RWPE2 (cell line): ENCODE measurements around the gene MYH15.

ENCODE experiments used
- ATAC-seq: fragments of 200-7000 bp; cut with Tn5 transposase; 3 replicates; pipeline ENCODE4 v1.9.1; 2021; ENCODE audit warnings: low read depth
- DNase-seq: peaks from one replicate; pipeline ENCODE4 v3.0.0-alpha.2; 2020; ENCODE audit warnings: low spot score
- H3K27ac ChIP-seq: fragments of 450-650 bp; 2 replicates; pipeline ENCODE4 v1.5.1; 2017; ENCODE audit warnings: mild to moderate bottlenecking; ENCODE audit not compliant: poor library complexity, severe bottlenecking
- H3K27me3 ChIP-seq: fragments of 250-450 bp; sonication (Bioruptor Pico); 2 replicates; pipeline ENCODE4 v1.5.1; 2021; ENCODE audit warnings: mild to moderate bottlenecking, moderate library complexity; ENCODE audit not compliant: insufficient read depth, poor library complexity, severe bottlenecking
- H3K36me3 ChIP-seq: fragments of 250-450 bp; sonication (Bioruptor Pico); 2 replicates; pipeline ENCODE4 v1.5.1; 2020; ENCODE audit warnings: low read depth, mild to moderate bottlenecking, moderate library complexity
- H3K4me1 ChIP-seq: fragments of 250-450 bp; sonication (Bioruptor Pico); 2 replicates; pipeline ENCODE4 v1.5.1; 2021; ENCODE audit warnings: mild to moderate bottlenecking, moderate library complexity; ENCODE audit not compliant: insufficient read depth, poor library complexity, severe bottlenecking
- H3K4me3 ChIP-seq: fragments of 250-450 bp; sonication (Bioruptor Pico); 2 replicates; pipeline ENCODE4 v1.5.1; 2021; ENCODE audit warnings: mild to moderate bottlenecking, moderate library complexity; ENCODE audit not compliant: severe bottlenecking
- H3K9me3 ChIP-seq: fragments of 250-450 bp; sonication (Bioruptor Pico); 2 replicates; pipeline ENCODE4 v1.5.1; 2021; ENCODE audit warnings: mild to moderate bottlenecking, moderate library complexity; ENCODE audit not compliant: severe bottlenecking
- TF ChIP-seq, protein P1 (sequence below): fragments of 450-650 bp; IDR thresholded peaks from one replicate; pipeline ENCODE4 v1.5.1; 2017; ENCODE audit warnings: mild to moderate bottlenecking, moderate library complexity; ENCODE audit not compliant: poor library complexity, severe bottlenecking

MYH15 gene

DNA sequence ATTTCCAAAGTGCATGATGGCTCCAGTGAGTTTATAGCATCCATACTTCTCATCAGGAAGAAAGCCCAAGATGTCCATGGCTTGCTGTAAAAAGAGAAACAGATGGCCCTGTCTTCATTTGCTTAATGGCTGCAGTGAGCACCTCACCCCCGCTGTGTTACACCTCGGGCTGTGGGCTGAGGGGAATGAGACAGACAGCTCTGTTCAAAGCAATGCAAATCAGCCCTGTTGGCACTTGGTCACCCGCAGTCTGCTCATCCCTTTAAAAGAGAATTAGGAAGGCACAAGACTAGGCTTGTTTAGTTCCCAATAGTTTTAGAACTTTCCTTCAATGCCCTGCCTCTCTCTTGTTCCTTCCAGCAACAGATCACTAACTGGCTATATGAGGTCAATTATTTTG lies 25.2 kb downstream of the MYH15 start:
- no peak overlapping the region for H3K4me3 ChIP-seq
- ATAC-seq: no peak; the same call in 2 of the 3 replicates

DNA sequence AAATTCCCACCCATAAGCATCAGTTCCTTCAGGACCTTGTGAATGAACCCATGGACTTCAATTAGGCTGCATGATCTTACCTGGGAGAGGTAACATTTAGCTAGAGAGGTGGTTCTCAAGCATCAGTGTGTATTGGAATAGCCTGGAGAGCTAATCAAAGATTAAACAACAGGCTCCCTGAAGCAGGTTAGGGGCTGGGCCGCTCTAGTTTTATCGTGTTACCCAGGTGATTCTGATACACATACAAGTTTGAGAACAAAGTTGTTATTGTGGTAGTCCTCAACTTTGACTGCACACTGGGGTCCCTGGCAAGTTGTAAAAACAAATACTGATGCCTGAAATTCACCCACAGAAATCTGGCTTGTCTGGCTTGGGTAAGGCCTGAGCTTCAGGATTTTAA lies 31.2 kb downstream of the MYH15 start:
- TF ChIP-seq, protein P1, sequence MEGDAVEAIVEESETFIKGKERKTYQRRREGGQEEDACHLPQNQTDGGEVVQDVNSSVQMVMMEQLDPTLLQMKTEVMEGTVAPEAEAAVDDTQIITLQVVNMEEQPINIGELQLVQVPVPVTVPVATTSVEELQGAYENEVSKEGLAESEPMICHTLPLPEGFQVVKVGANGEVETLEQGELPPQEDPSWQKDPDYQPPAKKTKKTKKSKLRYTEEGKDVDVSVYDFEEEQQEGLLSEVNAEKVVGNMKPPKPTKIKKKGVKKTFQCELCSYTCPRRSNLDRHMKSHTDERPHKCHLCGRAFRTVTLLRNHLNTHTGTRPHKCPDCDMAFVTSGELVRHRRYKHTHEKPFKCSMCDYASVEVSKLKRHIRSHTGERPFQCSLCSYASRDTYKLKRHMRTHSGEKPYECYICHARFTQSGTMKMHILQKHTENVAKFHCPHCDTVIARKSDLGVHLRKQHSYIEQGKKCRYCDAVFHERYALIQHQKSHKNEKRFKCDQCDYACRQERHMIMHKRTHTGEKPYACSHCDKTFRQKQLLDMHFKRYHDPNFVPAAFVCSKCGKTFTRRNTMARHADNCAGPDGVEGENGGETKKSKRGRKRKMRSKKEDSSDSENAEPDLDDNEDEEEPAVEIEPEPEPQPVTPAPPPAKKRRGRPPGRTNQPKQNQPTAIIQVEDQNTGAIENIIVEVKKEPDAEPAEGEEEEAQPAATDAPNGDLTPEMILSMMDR: no peak
- Histone ChIP-seq H3K36me3 (no peaks in the 10 kb centered on the region), H3K27ac (no peak overlapping the region), H3K4me1 (no peaks in the 10 kb centered on the region), H3K27me3 (no peaks in the 10 kb centered on the region), H3K4me3 (no peak overlapping the region), H3K9me3 (no peaks in the 10 kb centered on the region)
- ATAC-seq: no peak
- no peak for DNase-seq

More for the DNA sequence above, 25.2 kb downstream of the MYH15 start:
- H3K36me3 ChIP-seq: no peaks in the 10 kb centered on the region
- TF ChIP-seq, protein P1: no peak
- no peak overlapping the region for H3K27ac ChIP-seq
- peaks cover 5% of the 10 kb centered on the region for H3K4me1 ChIP-seq
- DNase-seq: no peak
- no peaks in the 10 kb centered on the region for H3K9me3 ChIP-seq
- H3K27me3 ChIP-seq: no peaks in the 10 kb centered on the region

DNA sequence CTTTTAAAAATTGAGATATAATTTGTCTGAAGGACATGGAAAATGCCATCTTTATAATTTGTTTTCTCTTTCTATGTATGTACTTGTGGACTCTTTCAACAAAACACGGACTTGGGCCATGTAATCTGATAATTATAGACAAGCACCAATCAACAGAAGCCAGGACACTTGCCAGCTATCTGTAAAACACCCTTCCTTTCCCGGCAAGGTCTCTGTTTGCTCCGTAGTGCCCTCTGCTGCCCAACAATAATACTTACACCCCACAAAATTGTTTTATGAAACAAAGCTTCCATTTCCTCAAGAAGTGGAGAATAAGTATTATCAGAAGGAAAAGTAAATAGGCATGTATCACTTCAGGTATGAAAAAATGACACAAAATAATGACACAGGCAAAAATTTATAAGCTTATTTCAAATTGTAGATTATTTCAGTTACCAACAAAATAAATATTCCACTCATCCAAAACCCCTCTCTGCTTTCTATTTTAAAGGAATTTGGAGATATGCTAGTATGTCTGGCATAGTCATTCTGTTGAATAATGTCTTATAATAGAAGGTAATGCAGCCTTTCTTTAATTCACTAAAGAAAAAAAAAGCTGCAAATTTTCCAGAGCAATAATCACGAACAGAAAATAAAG lies 32.8 kb downstream of the MYH15 start:
- no peaks in the 10 kb centered on the region for H3K36me3 ChIP-seq
- no peaks in the 10 kb centered on the region for H3K27me3 ChIP-seq
- peaks cover 4% of the 10 kb centered on the region for H3K4me1 ChIP-seq
- H3K27ac ChIP-seq: no peak overlapping the region
- ATAC-seq: peak; percentile 54
- H3K9me3 ChIP-seq: no peaks in the 10 kb centered on the region
- no peak overlapping the region for H3K4me3 ChIP-seq
- no peak for DNase-seq
- TF ChIP-seq, protein P1: peak; percentile 92

DNA sequence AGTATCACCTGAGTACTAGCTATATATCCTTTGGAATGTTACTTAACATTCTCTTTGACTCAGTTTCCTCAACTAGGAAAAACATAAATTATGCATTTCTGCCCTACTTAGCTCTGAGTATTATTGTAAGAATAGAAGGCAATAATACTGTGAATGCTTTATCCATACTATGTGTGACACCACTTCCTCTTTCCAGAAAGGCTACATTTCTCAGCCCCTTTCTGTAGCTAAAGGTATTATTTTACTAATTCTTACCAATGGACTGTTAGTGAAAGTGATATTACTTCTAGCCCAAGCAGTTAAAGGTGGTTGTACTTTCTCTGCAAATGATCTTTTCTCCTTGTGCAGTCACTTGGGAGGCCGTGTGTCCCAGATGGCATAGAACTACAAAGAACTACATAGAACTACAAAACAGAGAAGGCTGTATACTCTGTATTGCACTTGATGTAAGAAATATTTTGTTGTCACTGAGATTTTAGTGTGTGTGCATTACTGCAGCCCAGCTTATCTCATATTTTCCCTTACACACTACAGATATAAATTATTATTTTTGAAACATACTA lies 35.1 kb downstream of the MYH15 start:
- Histone ChIP-seq H3K36me3 (no peaks in the 10 kb centered on the region), H3K27ac (no peak overlapping the region), H3K27me3 (no peaks in the 10 kb centered on the region), H3K4me1 (peaks cover 21% of the 10 kb centered on the region), H3K9me3 (no peaks in the 10 kb centered on the region), H3K4me3 (no peak overlapping the region)
- DNase-seq (no peak), ATAC-seq (no peak)
- TF ChIP-seq, protein P1: no peak

DNA sequence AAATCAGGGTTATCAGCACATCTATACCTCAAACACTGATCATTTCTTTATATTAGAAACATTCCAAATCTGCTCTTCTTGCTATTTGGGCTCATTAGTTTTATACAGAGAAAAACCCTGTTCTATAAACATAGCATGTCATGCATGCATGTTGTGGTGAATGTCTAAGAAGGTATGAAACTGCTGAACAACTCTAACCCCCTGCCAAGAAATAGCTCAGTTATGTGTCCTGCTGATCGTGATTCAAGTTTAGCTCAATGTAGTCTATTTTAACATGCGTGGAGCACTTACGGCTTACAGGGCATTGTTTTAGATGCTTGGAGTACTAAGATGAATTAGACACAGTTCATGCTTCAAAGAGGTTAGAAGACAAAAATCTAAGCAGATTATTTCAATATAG lies 35.8 kb downstream of the MYH15 start:
- DNase-seq (no peak), ATAC-seq (no peak)
- Histone ChIP-seq H3K4me1 (peaks cover 25% of the 10 kb centered on the region), H3K36me3 (no peaks in the 10 kb centered on the region), H3K4me3 (no peak overlapping the region), H3K27ac (no peak overlapping the region), H3K9me3 (no peaks in the 10 kb centered on the region), H3K27me3 (no peaks in the 10 kb centered on the region)
- TF ChIP-seq, protein P1: no peak
